Neural progenitor cell (in vitro differentiated cells): Measurements from ENCODE around the gene LHX4.
A peak's percentile ranks its signal among the peaks of the same experiment; 100 is the strongest.

Experiments
- EZH2 ChIP-seq: fragments of 200-600 bp; sonication (generic); IDR thresholded peaks from 2 replicates; pipeline ENCODE4 v1.6.1; 2017; ENCODE audit warnings: antibody characterized with exemption, mild to moderate bottlenecking, moderate library complexity
- TF ChIP-seq, protein P1 (sequence below): fragments of 200-600 bp; sonication (generic); IDR thresholded peaks from 2 replicates; pipeline ENCODE4 v1.5.1; 2017; ENCODE audit warnings: antibody characterized with exemption, mild to moderate bottlenecking

DNA sequence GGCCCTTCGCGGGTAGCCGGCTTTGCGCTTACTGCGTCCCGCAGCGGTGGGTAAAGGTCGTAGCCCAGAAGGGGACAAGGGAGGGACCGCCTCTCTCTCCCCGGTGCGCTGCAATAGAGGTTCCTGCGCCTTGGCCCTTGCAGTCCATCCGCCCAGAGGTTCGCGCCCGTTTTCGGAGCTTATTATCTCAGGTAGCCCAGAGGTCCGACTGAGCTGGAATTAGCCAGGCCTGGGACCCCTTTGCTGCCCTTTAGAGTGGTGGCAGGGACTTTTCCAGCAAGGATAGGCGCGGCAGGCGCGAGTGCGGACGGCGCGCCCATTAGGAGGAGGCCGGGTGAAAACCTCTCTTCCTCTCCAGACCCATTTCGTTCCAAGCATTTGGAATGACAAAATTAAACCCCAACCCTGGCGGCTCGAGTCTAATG, 5.0 kb downstream of the LHX4 start:
- TF ChIP-seq, protein P1, sequence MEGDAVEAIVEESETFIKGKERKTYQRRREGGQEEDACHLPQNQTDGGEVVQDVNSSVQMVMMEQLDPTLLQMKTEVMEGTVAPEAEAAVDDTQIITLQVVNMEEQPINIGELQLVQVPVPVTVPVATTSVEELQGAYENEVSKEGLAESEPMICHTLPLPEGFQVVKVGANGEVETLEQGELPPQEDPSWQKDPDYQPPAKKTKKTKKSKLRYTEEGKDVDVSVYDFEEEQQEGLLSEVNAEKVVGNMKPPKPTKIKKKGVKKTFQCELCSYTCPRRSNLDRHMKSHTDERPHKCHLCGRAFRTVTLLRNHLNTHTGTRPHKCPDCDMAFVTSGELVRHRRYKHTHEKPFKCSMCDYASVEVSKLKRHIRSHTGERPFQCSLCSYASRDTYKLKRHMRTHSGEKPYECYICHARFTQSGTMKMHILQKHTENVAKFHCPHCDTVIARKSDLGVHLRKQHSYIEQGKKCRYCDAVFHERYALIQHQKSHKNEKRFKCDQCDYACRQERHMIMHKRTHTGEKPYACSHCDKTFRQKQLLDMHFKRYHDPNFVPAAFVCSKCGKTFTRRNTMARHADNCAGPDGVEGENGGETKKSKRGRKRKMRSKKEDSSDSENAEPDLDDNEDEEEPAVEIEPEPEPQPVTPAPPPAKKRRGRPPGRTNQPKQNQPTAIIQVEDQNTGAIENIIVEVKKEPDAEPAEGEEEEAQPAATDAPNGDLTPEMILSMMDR: no peak
- TF ChIP-seq EZH2: peak; percentile 98
